Stimulated activated CD8-positive, alpha-beta memory T cell treated with anti-CD3 and anti-CD28 coated beads, Interleukin-7, amount 100 ng/mL, for 48 hours (primary cell): ENCODE data around the gene MGLL.

Source experiments
- DNase-seq, 2 donors: peaks; one replicate each; pipeline ENCODE4 v3.0.0-alpha.2; 2020; ENCODE audit warnings: low read depth in 1 of 2; ENCODE audit errors: extremely low read depth in 1 of 2

MGLL gene

DNA sequence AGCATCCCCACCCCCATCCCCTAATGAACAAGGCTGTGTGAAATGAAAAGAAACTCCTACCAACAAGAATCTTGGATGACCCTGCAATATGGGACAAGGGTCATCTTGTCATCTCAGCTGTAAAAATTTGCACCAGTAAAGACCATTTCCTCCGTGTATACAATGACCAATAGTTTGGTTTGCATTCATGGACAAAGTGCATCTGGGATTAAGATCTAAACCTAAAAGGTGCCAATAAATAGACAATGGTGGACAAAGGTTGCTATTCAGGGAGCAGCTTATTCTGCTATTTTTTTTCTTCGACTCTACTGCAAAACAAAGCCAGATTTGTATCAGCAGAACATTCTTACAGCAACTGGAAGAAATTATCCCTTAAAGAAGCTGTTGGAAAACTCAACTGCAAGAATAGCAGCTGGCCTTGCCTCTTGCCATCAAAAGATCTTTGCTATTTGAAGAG, 8.0 kb downstream of the MGLL start:
- no peak for DNase-seq

DNA sequence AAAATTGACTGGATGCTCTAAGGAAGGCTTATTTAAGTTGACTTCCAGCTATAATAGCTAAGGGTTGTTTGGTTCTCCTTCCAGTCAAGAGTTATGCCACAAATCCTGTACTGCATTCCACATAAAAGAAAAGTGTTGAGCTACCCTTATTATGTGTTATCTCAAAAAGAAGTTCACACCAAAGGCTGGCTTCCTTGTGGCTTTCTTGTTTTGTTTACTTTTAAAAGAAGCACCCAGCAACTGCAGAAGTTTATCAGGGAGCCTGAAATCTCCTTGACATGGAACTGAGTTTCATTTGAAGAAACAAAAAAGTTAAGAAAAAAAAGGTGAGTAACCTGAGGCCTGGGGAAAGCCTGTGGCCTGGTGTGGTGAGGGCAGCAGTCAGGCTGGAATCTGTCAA, 10.2 kb downstream of the MGLL start:
- no peak for DNase-seq

DNA sequence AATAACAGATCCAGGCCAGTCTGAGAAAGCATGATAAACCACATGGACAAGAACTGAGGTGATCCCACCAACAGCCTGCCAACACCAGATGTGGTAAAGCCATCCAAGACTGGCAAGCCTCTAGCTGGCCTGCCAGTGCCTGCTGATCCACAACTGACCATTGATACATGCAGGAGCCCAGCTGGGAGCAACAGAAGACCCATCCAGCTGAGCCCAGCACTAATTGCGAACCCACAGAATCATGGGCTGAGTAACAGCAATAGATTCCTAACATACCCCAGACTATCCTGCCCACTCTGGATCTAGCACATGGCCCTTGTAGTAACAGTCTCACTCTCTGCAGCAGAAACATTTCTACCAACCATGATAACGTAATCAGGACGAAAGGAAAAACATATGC, 10.6 kb downstream of the MGLL start:
- DNase-seq: no peak

DNA sequence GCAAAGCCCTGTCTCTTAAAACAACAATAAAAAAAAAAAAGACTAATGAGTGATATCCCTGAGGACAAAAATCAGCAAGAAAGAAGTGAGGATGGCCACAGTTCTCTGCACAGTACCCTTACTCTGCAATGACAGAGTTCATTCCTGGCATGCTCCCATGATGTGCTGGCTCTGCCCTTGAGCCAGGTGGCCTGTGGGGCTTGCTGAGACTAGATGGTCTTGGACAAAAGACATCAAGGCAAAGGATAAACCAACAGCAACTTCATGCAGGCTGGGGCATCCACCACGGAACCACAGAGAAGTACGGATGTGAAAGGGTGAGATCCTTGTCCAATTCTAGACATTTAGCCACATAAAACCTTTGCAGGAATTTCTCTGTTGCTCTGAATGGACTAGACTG, 12.7 kb downstream of the MGLL start:
- no peak for DNase-seq

DNA sequence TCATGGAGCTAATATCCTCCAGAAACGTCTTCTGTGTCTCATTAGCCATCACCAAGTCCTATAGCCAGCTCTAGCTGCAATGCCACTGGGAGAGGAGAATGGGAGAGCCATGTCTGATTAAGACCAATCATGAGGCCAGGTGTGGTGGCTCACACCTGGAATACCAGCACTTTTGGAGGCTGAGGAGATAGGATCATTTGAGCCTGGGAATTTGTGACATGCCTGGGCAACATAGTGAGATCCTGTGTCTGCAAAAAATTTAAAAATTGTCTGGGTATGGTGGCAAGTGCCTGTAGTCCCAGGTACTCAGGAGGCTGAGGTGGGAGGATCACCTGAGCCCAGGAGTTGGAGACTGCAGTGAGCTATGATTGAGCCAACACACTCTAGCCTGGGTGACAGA, 13.1 kb downstream of the MGLL start:
- DNase-seq: no peak

DNA sequence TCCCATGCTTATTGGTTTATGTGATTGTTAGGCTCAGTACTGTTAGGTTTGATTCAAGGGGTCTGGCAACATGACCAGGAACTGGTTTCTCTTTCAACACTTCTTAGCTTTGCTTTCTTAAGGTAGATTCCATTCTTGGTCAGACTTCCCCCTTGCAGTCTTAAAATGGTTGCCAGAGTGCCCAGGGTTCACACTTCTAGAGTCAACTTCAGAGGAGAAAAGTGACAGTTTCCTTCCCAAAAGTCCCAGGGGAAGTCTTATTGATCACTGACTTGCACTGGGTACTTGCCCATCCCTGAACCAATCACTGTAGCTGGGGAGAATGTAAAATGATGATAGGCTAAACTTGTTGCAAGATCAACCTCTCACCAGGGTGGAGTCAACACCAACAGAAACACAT, 14.1 kb downstream of the MGLL start:
- no peak for DNase-seq

DNA sequence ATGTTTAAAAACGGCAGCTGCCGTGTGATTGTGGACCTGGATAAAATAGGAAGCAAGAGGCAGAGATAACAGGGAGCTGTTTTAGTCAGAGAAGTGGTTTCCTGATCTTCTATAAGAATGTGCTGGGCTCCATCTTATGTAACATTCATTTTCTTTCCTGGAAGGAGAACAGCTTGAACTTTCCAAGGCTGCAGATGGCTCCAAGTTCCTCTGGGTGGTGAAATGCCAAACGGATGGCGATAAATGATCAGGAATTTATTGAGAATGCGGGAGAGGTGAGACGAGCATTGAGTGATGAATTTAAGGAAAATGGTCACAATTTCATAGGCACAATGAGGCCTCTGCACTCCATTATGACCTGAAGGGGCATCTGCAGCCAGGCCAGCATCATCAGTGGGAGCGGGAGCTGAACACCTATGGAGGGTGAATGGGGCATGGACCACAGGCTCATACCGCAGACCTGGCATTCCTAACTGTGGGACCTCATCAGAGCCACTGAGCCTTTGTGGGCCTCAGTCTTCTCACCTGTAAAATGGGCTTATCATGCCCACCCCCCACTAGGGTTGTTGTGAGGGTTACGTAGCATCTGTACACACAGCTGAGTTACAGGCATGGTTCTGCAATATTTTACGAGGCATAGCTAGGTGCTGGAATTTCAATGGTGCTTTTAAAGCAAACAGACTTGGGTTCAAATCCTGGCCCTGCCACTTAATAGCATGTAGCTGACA, 17.1 kb downstream of the MGLL start:
- DNase-seq: no peak

DNA sequence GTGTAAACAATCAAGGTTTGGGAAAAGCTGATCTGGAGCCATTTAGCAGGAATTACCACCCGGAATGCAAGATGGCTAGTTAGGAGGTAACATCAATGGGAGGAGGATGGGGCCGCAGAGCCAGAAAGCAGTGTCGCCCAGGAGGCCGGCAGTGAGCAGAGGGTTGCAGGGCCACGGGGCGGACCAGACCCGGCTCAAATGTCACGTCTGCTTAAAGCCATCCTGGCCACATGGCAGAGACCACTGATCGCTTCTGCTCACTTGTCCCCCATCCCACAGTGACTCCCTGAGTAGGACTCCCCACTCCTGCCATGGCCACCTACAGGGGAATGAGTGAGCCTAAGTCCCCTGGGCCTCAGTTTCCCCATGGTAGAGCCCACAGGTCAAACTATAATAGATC, 18.2 kb downstream of the MGLL start:
- DNase-seq: no peak

DNA sequence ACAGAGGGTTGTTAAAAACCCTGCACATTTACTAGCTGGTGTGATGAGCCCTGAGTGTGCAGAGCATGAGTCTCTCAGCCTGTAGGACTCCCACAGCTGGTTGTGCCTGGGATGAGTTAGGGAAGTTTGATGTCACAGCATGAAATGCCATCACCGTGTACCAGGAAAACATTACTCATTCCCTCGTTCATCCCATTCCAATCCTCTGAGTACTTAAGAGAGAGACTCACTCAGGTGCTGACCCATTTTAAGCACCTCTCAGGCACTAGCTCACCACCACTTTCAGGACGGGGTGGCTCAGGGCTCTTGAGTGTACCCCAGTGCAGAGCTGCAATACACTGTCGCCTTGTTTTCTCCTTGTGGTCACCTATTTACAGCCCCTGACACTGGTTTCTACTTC, 18.7 kb downstream of the MGLL start:
- no peak for DNase-seq

DNA sequence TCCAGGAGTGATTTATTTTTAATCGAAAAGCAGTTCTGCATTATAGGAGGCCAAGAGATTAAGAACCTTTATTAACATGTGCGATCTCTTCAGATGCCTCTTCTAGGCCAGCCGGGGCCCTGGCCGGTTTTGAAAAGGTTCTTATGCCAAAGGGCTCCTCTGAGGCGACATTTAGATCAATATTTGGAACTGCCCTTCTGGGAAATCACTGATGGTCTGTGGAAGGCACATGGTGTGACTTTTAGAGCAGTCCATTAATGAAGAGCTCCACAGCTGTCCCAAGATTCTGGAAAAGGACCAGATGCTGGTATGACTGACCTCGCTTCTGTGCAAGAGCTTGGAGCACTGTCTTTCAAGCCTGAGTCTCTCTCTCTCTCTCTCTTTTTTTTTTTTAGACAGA, 19.7 kb downstream of the MGLL start:
- no peak for DNase-seq

DNA sequence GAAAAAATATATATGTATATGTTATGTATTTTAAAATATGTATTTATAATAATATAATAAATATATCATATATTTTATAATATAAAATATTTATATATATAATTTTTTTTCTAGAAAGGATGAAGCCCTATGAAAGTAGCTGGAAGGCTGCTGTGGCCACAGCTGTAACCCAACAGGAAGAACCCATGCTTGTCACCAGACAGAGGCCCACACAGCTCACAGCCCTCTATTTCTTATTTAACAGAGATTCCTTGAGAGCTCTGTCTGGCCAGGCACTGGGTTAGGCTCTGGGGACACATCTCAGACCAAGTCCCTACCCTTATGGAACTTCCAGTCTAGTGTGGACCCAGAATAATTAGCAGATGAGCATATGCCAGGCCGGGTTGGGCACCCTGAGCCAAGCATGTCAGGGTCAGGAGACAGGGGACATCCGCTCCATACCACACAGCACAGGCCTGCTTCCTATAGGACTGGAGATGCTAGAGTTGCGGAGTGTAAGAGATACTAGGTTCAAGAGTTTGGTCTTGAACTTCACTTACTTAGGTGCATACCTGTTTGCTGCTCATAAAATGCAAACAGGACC, 20.5 kb downstream of the MGLL start:
- no peak for DNase-seq

DNA sequence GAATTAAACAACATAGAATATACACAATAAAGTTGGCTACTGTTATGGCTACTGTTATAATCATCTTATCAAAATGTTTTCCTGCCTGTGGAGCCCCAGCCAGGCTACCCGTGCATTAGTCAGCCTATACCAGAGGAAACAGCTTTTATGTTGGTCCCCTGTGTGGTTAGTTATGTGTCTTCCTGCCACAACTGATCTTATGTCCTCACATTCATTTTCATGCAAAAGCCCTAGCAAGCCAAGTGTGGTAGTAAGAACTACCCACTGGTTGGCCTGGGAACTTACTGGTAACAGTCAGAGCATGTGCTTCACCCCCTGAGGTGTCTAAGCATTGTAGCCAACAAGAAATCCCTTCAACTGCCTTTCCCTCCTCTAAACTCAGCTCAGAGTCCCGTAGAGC, 21.8 kb downstream of the MGLL start:
- no peak for DNase-seq

DNA sequence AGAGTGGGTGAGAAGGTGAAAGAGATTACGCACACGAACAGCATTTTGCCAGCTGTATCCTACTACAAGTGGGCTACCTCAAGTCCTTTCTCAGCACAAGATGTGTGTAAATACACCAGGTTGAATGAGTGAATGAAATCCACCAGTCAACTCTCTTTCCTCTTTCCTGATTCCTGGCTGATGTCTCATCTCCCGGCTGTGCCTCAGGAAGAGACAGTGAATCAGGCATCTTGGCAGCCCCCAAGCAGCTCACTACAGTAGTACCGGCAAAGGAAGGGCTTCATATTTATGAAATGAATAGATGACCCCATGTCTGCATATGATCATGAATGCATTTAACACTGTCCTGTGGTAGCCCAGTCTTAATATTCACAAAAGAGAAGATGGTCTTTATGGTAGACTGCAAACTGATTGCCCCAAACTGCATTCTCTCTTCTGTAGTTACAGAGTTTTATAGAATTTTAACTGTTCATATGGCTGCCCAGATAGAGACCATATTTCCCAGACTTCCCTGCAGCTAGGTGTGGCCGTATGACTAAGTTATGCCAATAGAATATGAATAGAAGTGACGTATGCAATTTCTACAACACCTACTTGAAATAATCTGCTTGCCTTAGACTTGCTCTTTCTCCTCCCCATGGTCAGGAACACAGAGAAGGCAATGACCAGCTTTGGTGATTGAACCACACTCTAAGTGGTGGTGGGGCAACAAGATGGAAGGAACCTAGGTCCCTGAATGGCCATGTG, 22.7 kb downstream of the MGLL start:
- no peak for DNase-seq

DNA sequence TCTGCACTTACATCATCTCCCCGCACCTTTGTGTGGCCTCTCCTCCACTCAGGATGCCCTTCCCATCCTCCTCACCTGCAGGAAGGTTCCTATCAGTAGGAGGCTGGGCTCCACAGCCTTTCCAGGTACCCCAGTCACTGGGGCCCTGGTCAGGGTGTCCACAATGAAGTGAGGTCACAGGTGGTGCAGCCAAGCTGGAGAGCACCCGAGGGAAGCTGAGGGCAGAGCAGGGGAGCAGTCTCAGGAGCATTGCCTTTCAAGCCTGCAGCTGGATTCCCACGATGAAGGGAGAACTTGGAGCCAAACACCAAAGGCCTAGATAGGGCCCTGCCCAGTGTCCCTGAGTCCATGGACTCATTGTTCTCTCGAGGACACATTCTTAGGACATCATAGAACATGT, 23.6 kb downstream of the MGLL start:
- DNase-seq: no peak

DNA sequence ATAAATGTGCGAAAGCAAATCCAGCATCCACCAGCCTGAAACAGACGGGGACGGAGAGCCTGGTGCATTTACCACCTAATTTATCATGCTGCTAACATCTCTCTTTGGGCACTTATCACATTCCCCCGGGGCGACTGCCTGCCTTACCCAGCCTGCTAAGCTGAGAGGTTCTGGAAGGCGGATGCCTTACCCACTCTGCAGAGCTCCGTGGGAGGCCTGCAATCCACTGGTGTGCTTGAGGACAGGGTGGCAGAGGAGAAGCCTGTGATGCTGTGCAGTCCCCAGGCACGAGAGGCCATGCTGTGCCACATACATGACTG, 25.5 kb downstream of the MGLL start:
- no peak for DNase-seq

DNA sequence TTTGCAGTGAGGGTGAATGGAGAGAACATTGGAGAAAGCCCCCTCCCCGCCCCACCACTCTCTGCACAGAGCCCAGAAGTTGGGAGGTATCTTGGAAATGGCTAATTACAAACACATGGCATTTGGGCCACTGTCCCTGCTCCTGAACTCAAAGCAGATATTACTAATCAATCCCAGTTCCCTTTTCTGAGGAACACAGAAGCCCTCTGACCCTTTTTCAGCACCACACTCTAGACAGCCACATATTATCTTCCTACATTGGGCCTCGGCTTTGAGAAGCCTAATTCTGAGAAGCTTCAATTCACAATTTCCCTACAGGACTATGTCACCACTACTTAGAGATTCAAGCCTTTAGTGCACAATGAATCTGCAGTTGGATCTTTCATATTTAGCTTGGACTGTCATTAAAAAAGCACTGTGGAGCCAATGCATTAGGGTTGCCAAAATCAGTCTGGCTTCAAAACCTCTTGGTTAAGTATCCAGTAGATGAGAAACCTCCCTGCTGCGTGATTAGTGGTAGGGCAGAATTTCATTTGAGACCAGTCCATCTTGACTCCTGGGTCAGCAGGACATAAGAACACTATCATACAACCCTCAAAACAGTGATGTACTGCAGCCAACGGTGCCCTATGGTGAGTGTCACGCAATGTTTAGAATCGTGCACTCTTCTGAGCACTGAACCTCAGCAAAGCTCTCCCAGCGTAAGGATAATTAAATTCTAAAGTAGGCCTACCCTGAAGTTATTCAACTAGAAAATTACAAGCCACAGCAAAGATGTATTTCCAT, 26.1 kb downstream of the MGLL start:
- no peak for DNase-seq

DNA sequence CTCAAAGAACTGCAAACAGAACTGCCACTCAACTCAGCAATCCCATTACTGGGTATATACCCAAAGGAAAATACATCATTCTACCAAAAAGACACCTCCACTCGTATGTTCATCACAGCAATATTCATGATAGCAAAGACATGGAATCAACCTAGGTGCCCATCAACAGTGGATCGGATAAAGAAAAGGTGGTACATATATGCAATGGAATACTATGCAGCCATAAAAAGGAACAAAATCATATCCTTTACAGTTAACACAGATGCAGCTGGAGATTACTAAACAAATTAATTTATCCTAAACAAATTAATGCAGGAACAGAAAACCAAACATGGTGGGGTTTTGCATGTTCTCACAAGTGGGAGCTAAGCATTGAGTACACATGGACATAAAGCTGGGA, 27.3 kb downstream of the MGLL start:
- no peak for DNase-seq

DNA sequence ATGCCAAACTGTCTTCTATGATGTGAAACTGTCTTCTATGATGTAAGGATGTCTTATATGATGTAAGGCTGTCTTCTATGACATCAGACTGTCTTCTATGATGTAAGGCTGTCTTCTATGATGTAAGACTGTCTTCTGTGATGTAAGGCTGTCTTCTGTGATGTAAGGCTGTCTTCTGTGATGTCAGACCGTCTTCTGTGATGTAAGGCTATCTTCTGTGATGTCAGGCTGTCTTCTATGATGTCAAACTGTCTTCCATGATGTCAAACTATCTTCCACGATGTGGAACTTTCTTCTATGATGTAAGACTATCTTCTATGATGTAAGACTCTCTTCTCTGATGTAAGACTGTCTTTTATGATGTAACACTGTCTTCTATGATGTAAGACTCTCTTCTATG, 27.9 kb downstream of the MGLL start:
- DNase-seq: no peak

DNA sequence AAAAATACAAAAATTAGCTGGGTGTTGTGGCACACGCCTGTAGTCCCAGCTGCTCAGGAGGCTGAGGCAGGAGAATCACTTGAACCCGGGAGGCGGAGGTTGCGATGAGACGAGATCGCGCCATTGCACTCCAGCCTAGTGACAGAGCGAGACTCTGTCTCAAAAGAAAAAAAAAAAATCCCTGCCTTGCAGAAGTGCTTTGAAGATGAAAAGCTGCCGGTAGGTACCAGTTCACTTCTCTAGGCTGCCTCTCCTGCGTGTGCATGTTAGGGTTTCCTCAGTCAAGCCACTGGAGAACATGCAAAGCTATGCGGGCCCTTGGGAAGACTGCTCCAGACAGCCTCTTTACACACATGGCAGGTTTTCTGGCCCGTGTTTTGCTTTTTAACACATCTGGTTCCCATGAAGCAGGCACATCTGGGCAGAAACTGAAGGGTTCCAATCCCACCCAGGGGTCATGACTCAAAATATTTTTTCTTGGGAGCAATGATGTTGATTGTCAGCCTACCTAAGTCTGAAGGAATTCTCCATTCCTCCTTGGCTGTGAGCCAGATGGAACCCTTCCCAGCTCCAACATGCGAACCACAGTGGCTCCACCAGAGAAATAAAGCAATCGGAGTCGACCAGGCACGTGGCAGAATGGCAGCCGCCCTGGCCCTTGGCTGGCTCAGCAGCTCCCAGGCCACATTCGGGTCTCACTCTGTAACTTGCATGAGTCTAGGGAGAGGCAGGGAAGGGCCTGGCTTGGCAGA, 29.6 kb downstream of the MGLL start:
- DNase-seq: no peak

DNA sequence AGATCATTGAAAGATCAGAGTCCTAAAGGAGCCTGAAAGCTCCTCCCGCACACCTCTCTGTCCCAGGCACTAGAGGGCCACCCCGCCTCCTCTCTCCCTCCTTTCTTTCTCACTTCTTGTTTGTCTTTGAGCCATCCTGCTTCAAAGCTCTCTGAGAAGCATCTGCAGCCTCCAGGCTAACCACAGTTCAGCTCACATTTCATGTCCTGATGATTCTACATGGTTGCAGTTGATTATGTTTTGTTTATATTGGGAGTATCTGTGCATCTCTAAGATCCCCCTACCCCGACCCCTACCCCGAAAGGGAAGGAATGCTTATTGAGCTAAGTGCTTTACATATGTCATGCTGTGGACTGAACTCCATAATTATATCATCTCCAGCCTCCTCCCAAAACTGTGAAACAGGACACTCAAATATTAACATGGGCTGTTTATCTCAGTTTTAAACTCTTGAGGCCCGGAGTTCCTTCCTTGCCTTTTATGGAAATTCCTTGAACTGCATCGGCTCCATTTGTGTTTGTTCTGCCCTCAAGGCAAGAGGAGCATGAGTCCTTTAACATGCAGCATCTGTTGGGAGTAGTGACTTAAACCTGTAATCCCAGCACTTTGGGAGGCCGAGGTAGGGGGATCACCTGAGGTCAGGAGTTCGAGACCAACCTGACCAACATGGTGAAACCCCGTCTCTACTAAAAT, 30.9 kb downstream of the MGLL start:
- no peak for DNase-seq

DNA sequence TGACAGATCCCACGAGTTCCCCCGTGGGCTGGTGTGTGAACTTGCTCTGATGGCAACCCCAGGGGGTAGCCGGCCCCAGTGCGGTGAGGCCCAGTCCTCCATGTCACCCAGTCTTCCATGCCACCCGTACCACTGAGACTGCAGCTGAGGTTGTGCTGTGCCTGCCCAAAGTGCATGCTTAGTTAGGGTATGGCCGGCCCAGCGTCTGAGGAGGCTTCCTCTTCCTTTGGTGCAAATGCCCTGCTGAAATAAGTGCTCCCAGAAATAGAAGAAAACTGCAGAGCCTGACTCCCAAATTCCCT, 31.5 kb downstream of the MGLL start:
- no peak for DNase-seq
